HepG2 (cell line): ENCODE measurements around the gene DNAJA3. TPM values are rescaled to one million over a fixed set of nuclear protein-coding genes. Genes with fewer than 3 reads are reported as not detected.
A peak's percentile ranks its signal among the peaks of the same experiment; 100 is the strongest.

Source experiments
- ATAC-seq: fragments of 200-7000 bp; cut with Tn5 transposase; 3 replicates; pipeline ENCODE4 v1.9.1; 2020; ENCODE audit warnings: mild to moderate bottlenecking, moderate library complexity
- BruUV-seq: library from RNA; stranded (reverse); fragments of 400-500 nt; replicated peaks from 2 replicates; lab custom pipeline; 2021; lab: Mats Ljungman, UMichigan
- CTCF ChIA-PET: fragments of 300-600 bp; formaldehyde crosslinking; extraction: SDS; loops from one replicate; lab custom pipeline; 2021; ENCODE audit warnings: low total read pairs, inconsistent platforms, low intra/inter-chr PET ratio; lab: Yijun Ruan, JAX
- POLR2A ChIA-PET: fragments of 350-600 bp; sonication (Branson Sonifier 250); formaldehyde crosslinking; loops from one replicate; lab custom pipeline; 2020; ENCODE audit warnings: antibody characterized with exemption, inconsistent platforms; lab: Yijun Ruan, JAX
- DNase-seq: peaks from one replicate; pipeline ENCODE4 v3.0.0-alpha.2; 2015; ENCODE audit warnings: low spot score
- FAIRE-seq: peaks from 3 replicates; lab custom pipeline; 2011; peaks lifted over from hg19 to GRCh38; lab: Jason Lieb, UNC
- H2AFZ ChIP-seq: one replicate; pipeline ENCODE4 v1.6.1; 2011; ENCODE audit warnings: low read length, inconsistent platforms
- H3K27ac ChIP-seq: fragments of 300-600 bp; 3 replicates; pipeline ENCODE4 v1.8.0; 2011; ENCODE audit warnings: mixed run types, mild to moderate bottlenecking, mixed read lengths, low read length, inconsistent platforms; ENCODE audit not compliant: insufficient read depth; ENCODE audit errors: extremely low read length
- H3K27me3 ChIP-seq, 2 experiments: fragments of 200-600 bp in 1 of 2; 2 replicates in 1 of 2; 3 replicates in 1 of 2; pipeline versions ENCODE4 v1.6.0 to v1.8.0; 2011; ENCODE audit warnings: low read length in 2 of 2, mild to moderate bottlenecking in 2 of 2, moderate library complexity in 2 of 2, inconsistent platforms in 1 of 2; ENCODE audit not compliant: insufficient read depth in 2 of 2, control insufficient read depth in 1 of 2
- H3K36me3 ChIP-seq, 2 experiments: fragments of 200-600 bp in 1 of 2; replicated peaks in 1 of 2; 2 replicates in 1 of 2; 3 replicates in 1 of 2; pipeline versions ENCODE4 v1.5.1 to v1.8.0; 2011; ENCODE audit warnings: low read length in 2 of 2, inconsistent platforms in 1 of 2; ENCODE audit not compliant: insufficient read depth in 2 of 2, control insufficient read depth in 1 of 2
- H3K4me1 ChIP-seq: 2 replicates; pipeline ENCODE4 v1.5.1; 2012; ENCODE audit warnings: low read length, inconsistent platforms; ENCODE audit not compliant: insufficient read depth
- H3K4me2 ChIP-seq: 2 replicates; pipeline ENCODE4 v1.6.0; 2011; ENCODE audit warnings: low read depth, low read length, inconsistent platforms
- H3K4me3 ChIP-seq, 3 experiments: fragments of 200-600 bp in 1 of 3; sonication (generic), shearing (Covaris generic) in 1 of 3; replicated peaks in 1 of 3; 2 replicates each; pipeline ENCODE4 v1.5.1; 2011 to 2016; ENCODE audit warnings: low read length in 3 of 3, inconsistent platforms in 2 of 3, low read depth in 2 of 3, mild to moderate bottlenecking in 2 of 3, control low read depth in 1 of 3, mixed read lengths in 1 of 3; ENCODE audit not compliant: insufficient read depth in 1 of 3
- H3K79me2 ChIP-seq: one replicate; pipeline ENCODE4 v1.6.1; 2011; ENCODE audit warnings: low read length, inconsistent platforms; ENCODE audit not compliant: insufficient read depth
- H3K9ac ChIP-seq: 2 replicates; pipeline ENCODE4 v1.6.0; 2011; ENCODE audit warnings: mild to moderate bottlenecking, low read depth, low read length, inconsistent platforms; ENCODE audit not compliant: insufficient read depth
- H3K9me3 ChIP-seq: 2 replicates; pipeline ENCODE4 v1.5.1; 2012; ENCODE audit warnings: mild to moderate bottlenecking, low read length
- H4K20me1 ChIP-seq: 2 replicates; pipeline ENCODE4 v1.6.0; 2011; ENCODE audit warnings: inconsistent platforms, mild to moderate bottlenecking, low read length, moderate library complexity; ENCODE audit not compliant: insufficient read depth
- BORCS8-MEF2B ChIP-seq: sonication (generic); formaldehyde crosslinking; IDR thresholded peaks from 2 replicates; pipeline ENCODE4 v1.8.0; 2022; ENCODE audit warnings: mild to moderate bottlenecking, missing genetic modification reagents
- FOSL2 ChIP-seq: sonication (generic); formaldehyde crosslinking; IDR thresholded peaks from 2 replicates; pipeline ENCODE4 v1.4.0; 2020; ENCODE audit warnings: missing genetic modification reagents
- KLF11 ChIP-seq: IDR thresholded peaks from 2 replicates; pipeline ENCODE4 v1.6.1; 2016; ENCODE audit warnings: missing compliant biosample characterization
- TCF7L2 ChIP-seq: IDR thresholded peaks from 2 replicates; pipeline ENCODE4 v1.6.1; 2011; ENCODE audit warnings: mild to moderate bottlenecking, low read depth, low read length, moderate library complexity
- TMF1 ChIP-seq: sonication (generic); formaldehyde crosslinking; IDR thresholded peaks from 2 replicates; pipeline ENCODE4 v1.8.1; 2022; ENCODE audit warnings: low read depth, missing genetic modification reagents
- ZNF263 ChIP-seq: sonication (generic); formaldehyde crosslinking; IDR thresholded peaks from 2 replicates; pipeline ENCODE4 v1.4.0; 2020; ENCODE audit warnings: missing genetic modification reagents
- ZNF33B ChIP-seq: sonication (generic); formaldehyde crosslinking; IDR thresholded peaks from 2 replicates; pipeline ENCODE4 v1.5.1; 2020; ENCODE audit warnings: mild to moderate bottlenecking, missing genetic modification reagents
- ZNF343 ChIP-seq: sonication (generic); formaldehyde crosslinking; IDR thresholded peaks from 2 replicates; pipeline ENCODE4 v1.4.0; 2020; ENCODE audit warnings: mild to moderate bottlenecking, missing genetic modification reagents
- ZNF678 ChIP-seq: sonication (generic); formaldehyde crosslinking; IDR thresholded peaks from 2 replicates; pipeline ENCODE4 v1.4.0; 2020; ENCODE audit warnings: mild to moderate bottlenecking, missing genetic modification reagents
- ZNF749 ChIP-seq: sonication (generic); formaldehyde crosslinking; IDR thresholded peaks from 2 replicates; pipeline ENCODE4 v1.8.0; 2022; ENCODE audit warnings: mild to moderate bottlenecking, missing genetic modification reagents, moderate library complexity, borderline replicate concordance
- ZNF841 ChIP-seq: sonication (generic); formaldehyde crosslinking; IDR thresholded peaks from 2 replicates; pipeline ENCODE4 v1.8.1; 2023; ENCODE audit warnings: missing genetic modification reagents, borderline replicate concordance
- WGBS: methylation state at CpG from one replicate; pipeline ENCODE4 v1.1.6; 2017; ENCODE audit warnings: low lambda C conversion rate; 5-methylcytosine and 5-hydroxymethylcytosine counted together
- in situ Hi-C: cut with HindIII; loops from 2 replicates; pipeline ENCODE4 v1.10.0; 2017; ENCODE audit warnings: low pct_unique_long_range_greater_than_20kb; ENCODE audit not compliant: extremely low pct_ligation_motif_present
- intact Hi-C: fragments of 100-400 bp; cut with micrococcal nuclease; formaldehyde crosslinking; loops from one replicate; pipeline ENCODE4 v1.10.0; 2022; ENCODE audit not compliant: unreplicated experiment
- polyA plus RNA-seq, 8 experiments: library from polyadenylated mRNA; depleted of rRNA in 3 of 8; stranded (reverse) in 7 of 8; unstranded in 1 of 8; fragments of >200 nt; fragmentation: Illumina TruSeq in 4 of 8; extraction: Trizol in 4 of 8; gene quantifications; 2 replicates each; pipeline versions ENCODE4 v1.2.1 to v1.2.3, GENCODE V29; 2011 to 2016; ENCODE audit warnings: low read depth in 4 of 8, missing spikeins in 1 of 8, mixed read lengths in 1 of 8; ENCODE audit not compliant: insufficient read depth in 1 of 8
- total RNA-seq, 5 experiments: library from RNA; depleted of rRNA; stranded (reverse); fragments of >200 nt; fragmentation: Illumina TruSeq; extraction: Trizol; gene quantifications; 2 replicates each; pipeline ENCODE4 v1.2.3, GENCODE V29; 2016; ENCODE audit warnings: low read depth in 1 of 5
- TF ChIP-seq, protein P1 (sequence below): sonication (generic); formaldehyde crosslinking; IDR thresholded peaks from 2 replicates; pipeline ENCODE4 v1.4.0; 2020; ENCODE audit warnings: missing genetic modification reagents, mild to moderate bottlenecking, borderline replicate concordance
- TF ChIP-seq, protein P2 (sequence below): sonication (generic); formaldehyde crosslinking; IDR thresholded peaks from 2 replicates; pipeline ENCODE4 v1.5.1; 2020; ENCODE audit warnings: mild to moderate bottlenecking, missing genetic modification reagents, moderate library complexity

Gene DNAJA3
- total and polyA plus RNA-seq, 2 of the 13 experiments (the other 11 are each of a cell fraction or from before 2014, with no cell fraction given), result 77.0 to 83.3 TPM

DNA sequence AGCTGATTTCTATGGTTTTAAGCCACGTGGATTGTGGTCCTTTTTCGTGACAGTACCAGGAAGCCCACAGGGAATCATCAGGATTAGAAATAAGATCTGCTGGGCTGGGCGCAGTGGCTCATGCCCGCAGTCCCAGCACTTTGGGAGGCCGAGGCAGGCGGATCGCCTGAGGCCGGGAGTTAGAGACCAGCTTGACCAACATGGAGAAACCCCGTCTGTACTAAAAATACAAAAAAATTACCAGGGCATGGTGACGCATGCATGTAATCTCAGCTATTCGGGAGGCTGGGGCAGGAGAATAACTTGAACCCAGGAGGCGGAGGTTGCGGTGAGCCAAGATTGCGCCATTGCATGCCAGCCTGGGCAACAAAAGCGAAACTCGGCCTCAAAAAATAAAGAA is 42.2 kb downstream of the DNAJA3 start (continued):
- TF ChIP-seq, protein P1, sequence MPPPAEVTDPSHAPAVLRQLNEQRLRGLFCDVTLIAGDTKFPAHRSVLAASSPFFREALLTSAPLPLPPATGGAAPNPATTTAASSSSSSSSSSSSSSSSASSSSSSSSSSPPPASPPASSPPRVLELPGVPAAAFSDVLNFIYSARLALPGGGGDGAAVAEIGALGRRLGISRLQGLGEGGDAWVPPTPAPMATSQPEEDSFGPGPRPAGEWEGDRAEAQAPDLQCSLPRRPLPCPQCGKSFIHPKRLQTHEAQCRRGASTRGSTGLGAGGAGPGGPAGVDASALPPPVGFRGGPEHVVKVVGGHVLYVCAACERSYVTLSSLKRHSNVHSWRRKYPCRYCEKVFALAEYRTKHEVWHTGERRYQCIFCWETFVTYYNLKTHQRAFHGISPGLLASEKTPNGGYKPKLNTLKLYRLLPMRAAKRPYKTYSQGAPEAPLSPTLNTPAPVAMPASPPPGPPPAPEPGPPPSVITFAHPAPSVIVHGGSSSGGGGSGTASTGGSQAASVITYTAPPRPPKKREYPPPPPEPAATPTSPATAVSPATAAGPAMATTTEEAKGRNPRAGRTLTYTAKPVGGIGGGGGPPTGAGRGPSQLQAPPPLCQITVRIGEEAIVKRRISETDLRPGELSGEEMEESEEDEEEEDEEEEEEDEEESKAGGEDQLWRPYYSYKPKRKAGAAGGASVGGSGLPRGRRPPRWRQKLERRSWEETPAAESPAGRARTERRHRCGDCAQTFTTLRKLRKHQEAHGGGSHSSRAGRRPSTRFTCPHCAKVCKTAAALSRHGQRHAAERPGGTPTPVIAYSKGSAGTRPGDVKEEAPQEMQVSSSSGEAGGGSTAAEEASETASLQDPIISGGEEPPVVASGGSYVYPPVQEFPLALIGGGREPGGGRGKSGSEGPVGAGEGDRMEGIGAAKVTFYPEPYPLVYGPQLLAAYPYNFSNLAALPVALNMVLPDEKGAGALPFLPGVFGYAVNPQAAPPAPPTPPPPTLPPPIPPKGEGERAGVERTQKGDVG, result no peak
- no peak for TF ChIP-seq ZNF678 (CRISPR knock-in tag)
- no peak for TF ChIP-seq BORCS8-MEF2B (CRISPR knock-in tag)
- no peak for TF ChIP-seq ZNF33B
- TF ChIP-seq TCF7L2, result no peak
- TF ChIP-seq ZNF749 (CRISPR knock-in tag), result no peak
- TF ChIP-seq KLF11 (CRISPR knock-in tag), result no peak
- TF ChIP-seq TMF1 (CRISPR knock-in tag), result no peak
- TF ChIP-seq ZNF841 (CRISPR knock-in tag), result no peak
- no peak for TF ChIP-seq ZNF343 (CRISPR knock-in tag)
- TF ChIP-seq, all 625 proteins: peak for 0

DNA sequence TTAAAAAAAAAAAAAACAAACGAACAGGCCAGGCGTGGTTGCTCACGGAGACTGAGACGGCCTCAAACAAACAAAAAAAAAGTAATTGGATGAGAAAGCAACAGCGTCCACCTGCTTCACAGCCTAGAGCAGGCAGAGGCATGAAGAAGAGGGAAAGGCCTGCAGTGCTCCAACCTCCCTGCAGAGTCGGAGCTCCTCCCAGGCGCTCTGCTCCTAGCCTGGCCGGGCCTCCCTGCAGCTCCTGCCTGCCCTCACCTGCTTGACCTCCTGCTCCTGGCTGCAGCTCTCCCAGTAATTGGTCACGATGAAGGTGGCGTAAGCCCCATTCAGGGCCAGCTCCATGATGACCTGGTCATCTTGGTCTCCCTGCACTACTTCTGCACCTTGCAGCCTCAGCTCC is 43.3 kb downstream of the DNAJA3 start:
- H3K4me3 ChIP-seq, result no peak overlapping the region
- CTCF ChIA-PET, result no interaction called here
- H3K79me2 ChIP-seq, result peaks cover 4% of the 10 kb centered on the region
- no peak for FAIRE-seq
- H3K27me3 ChIP-seq, result no peaks in the 10 kb centered on the region
- H4K20me1 ChIP-seq, result no peaks in the 10 kb centered on the region
- TF ChIP-seq ZNF263 (CRISPR knock-in tag) (peak; percentile 90), FOSL2 (CRISPR knock-in tag) (no peak)
- TF ChIP-seq, protein P2, sequence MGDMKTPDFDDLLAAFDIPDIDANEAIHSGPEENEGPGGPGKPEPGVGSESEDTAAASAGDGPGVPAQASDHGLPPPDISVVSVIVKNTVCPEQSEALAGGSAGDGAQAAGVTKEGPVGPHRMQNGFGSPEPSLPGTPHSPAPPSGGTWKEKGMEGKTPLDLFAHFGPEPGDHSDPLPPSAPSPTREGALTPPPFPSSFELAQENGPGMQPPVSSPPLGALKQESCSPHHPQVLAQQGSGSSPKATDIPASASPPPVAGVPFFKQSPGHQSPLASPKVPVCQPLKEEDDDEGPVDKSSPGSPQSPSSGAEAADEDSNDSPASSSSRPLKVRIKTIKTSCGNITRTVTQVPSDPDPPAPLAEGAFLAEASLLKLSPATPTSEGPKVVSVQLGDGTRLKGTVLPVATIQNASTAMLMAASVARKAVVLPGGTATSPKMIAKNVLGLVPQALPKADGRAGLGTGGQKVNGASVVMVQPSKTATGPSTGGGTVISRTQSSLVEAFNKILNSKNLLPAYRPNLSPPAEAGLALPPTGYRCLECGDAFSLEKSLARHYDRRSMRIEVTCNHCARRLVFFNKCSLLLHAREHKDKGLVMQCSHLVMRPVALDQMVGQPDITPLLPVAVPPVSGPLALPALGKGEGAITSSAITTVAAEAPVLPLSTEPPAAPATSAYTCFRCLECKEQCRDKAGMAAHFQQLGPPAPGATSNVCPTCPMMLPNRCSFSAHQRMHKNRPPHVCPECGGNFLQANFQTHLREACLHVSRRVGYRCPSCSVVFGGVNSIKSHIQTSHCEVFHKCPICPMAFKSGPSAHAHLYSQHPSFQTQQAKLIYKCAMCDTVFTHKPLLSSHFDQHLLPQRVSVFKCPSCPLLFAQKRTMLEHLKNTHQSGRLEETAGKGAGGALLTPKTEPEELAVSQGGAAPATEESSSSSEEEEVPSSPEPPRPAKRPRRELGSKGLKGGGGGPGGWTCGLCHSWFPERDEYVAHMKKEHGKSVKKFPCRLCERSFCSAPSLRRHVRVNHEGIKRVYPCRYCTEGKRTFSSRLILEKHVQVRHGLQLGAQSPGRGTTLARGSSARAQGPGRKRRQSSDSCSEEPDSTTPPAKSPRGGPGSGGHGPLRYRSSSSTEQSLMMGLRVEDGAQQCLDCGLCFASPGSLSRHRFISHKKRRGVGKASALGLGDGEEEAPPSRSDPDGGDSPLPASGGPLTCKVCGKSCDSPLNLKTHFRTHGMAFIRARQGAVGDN (CRISPR knock-in tag), result 0 out of 2 replicates have a peak, but pooled peaks have one; percentile 20
- no peak overlapping the region for H3K27ac ChIP-seq
- in situ Hi-C loops, result no loop called here
- peaks cover 31% of the 10 kb centered on the region for H3K4me1 ChIP-seq
- WGBS, result 73% methylated on average over 8 of the region's 10 CpGs
- DNase-seq, result no peak
- BruUV-seq, result no TSS peak
- H3K9ac ChIP-seq, result no peak overlapping the region
- POLR2A ChIA-PET, result interaction anchor here (0.7 to 10.7 kb wide), 4 partner anchors 8 to 43 kb away, joined by 3 to 175 read pairs (median 3); no protein-coding TSS in a partner anchor
- intact Hi-C loops, result no loop called here
- H3K36me3 ChIP-seq, result peaks cover 0 to 12% of the 10 kb centered on the region in 2 experiments; a peak in 2 of 5 replicates
- no peak overlapping the region for H2AFZ ChIP-seq
- peak; percentile 73 for ATAC-seq
- H3K9me3 ChIP-seq, result no peaks in the 10 kb centered on the region
- no peak overlapping the region for H3K4me2 ChIP-seq
